B cell (primary cell): ENCODE data around the gene DEPDC1B.

ENCODE experiments used
- CTCF ChIP-seq: fragments of 200-600 bp; IDR thresholded peaks from one replicate; pipeline ENCODE4 v1.8.0; 2022; ENCODE audit warnings: antibody characterized with exemption, mild to moderate bottlenecking
- EZH2 ChIP-seq: IDR thresholded peaks from 2 replicates; pipeline ENCODE4 v1.6.1; 2012; ENCODE audit warnings: borderline replicate concordance, low read depth, mild to moderate bottlenecking, moderate library complexity, low read length; ENCODE audit not compliant: insufficient read depth, poor library complexity, severe bottlenecking

GRCh38 chr5:60688980-60689379 is 11.0 kb downstream of the DEPDC1B start:
- no peak for TF ChIP-seq CTCF
- no peak for TF ChIP-seq EZH2
